T47D (cell line): ENCODE results near the gene MYO5A.

Experiments
- DNase-seq, 2 experiments: peaks; one replicate each; pipeline versions ENCODE4 v3.0.0 to v3.0.0-alpha.2; 2011 to 2012; ENCODE audit warnings: low read depth in 1 of 2, low spot score in 1 of 2
- JUND ChIP-seq: IDR thresholded peaks from 2 replicates; pipeline ENCODE4 v1.6.1; 2012; ENCODE audit warnings: low read depth
- in situ Hi-C: cut with HindIII; loops from 2 replicates; pipeline ENCODE4 v1.10.0; 2016; ENCODE audit warnings: low sequenced_read_pairs, low pct_unique_long_range_greater_than_20kb

MYO5A gene

GRCh38 chr15:52349052-52349700 is 179.5 kb downstream of the MYO5A start:
- no peak for TF ChIP-seq JUND
- DNase-seq, result peak in 1 of 2 experiments; percentile 66
- in situ Hi-C loops, result no loop called here

- TF ChIP-seq JUND, result no peak
- no peak for DNase-seq
- in situ Hi-C loops, result no loop called here
Measured at GRCh38 chr15:52348056-52348745, 180.5 kb downstream of the MYO5A start.

GRCh38 chr15:52344592-52344991 is 184.1 kb downstream of the MYO5A start:
- DNase-seq, result no peak
- no peak for TF ChIP-seq JUND
- in situ Hi-C loops, result no loop called here

- no peak for TF ChIP-seq JUND
- DNase-seq, result no peak
- in situ Hi-C loops, result no loop called here
Measured at GRCh38 chr15:52343831-52344230, 184.8 kb downstream of the MYO5A start.

GRCh38 chr15:52340093-52340492 is 188.6 kb downstream of the MYO5A start:
- in situ Hi-C loops, result no loop called here
- DNase-seq, result no peak
- TF ChIP-seq JUND, result no peak

GRCh38 chr15:52338891-52339290 is 189.8 kb downstream of the MYO5A start:
- in situ Hi-C loops, result no loop called here
- no peak for TF ChIP-seq JUND
- no peak for DNase-seq

GRCh38 chr15:52338058-52338457 is 190.6 kb downstream of the MYO5A start:
- in situ Hi-C loops, result no loop called here
- TF ChIP-seq JUND, result no peak

GRCh38 chr15:52337198-52337853 is 191.4 kb downstream of the MYO5A start:
- DNase-seq, result peak in 1 of 2 experiments; percentile 15
- TF ChIP-seq JUND, result no peak
- in situ Hi-C loops, result no loop called here

More at GRCh38 chr15:52338058-52338457, 190.6 kb downstream of the MYO5A start:
- DNase-seq, result no peak

GRCh38 chr15:52336529-52336928 is 192.2 kb downstream of the MYO5A start:
- DNase-seq, result peak in 1 of 2 experiments; percentile 50

GRCh38 chr15:52334491-52335160 is 194.1 kb downstream of the MYO5A start:
- DNase-seq, result peak; percentile 11 to 60
- in situ Hi-C loops, result no loop called here
- TF ChIP-seq JUND, result peak; percentile 90

More at GRCh38 chr15:52336529-52336928, 192.2 kb downstream of the MYO5A start:
- in situ Hi-C loops, result no loop called here
- TF ChIP-seq JUND, result no peak

- peak; percentile 27 to 86 for DNase-seq
- TF ChIP-seq JUND, result 0 out of 2 replicates have a peak, but pooled peaks have one; percentile 22
- in situ Hi-C loops, result no loop called here
Measured at GRCh38 chr15:52331490-52332240, 197.0 kb downstream of the MYO5A start.

- in situ Hi-C loops, result no loop called here
- TF ChIP-seq JUND, result no peak
- no peak for DNase-seq
Measured at GRCh38 chr15:52329987-52330386, 198.7 kb downstream of the MYO5A start.
